GM18873 (cell line): ENCODE data around the gene IL1RL1.
A peak's percentile ranks its signal among the peaks of the same experiment; 100 is the strongest.

ENCODE experiments used
- ATAC-seq: cut with Tn5 transposase; IDR thresholded peaks from one replicate; pipeline ENCODE4 v1.9.1; 2021; ENCODE audit warnings: mild to moderate bottlenecking, moderate library complexity, moderate number of reproducible peaks; ENCODE audit not compliant: unreplicated experiment, low FRiP score

The IL1RL1 gene

GRCh38 chr2:102366406-102367112, 55.2 kb downstream of the IL1RL1 start:
- ATAC-seq = peak; percentile 58

GRCh38 chr2:102367331-102367971, 56.1 kb downstream of the IL1RL1 start:
- ATAC-seq = peak; percentile 60

GRCh38 chr2:102368461-102369109, 57.2 kb downstream of the IL1RL1 start:
- no peak for ATAC-seq

- no peak for ATAC-seq
These were observed 58.5 kb downstream of the IL1RL1 start for GRCh38 chr2:102369866-102370265.

- ATAC-seq = no peak
These were observed 64.8 kb downstream of the IL1RL1 start for GRCh38 chr2:102376052-102376591.

GRCh38 chr2:102383722-102384121, 72.4 kb downstream of the IL1RL1 start:
- no peak for ATAC-seq

- ATAC-seq = no peak
These were observed 74.2 kb downstream of the IL1RL1 start for GRCh38 chr2:102385522-102385921.

GRCh38 chr2:102386004-102386403, 74.6 kb downstream of the IL1RL1 start:
- ATAC-seq = no peak

- ATAC-seq = no peak
These were observed 75.6 kb downstream of the IL1RL1 start for GRCh38 chr2:102386867-102387541.

- ATAC-seq = peak; percentile 91
These were observed 76.6 kb downstream of the IL1RL1 start for GRCh38 chr2:102387763-102388546.

GRCh38 chr2:102391565-102391964, 80.2 kb downstream of the IL1RL1 start:
- ATAC-seq = no peak

GRCh38 chr2:102392096-102392495, 80.7 kb downstream of the IL1RL1 start:
- ATAC-seq = no peak

GRCh38 chr2:102392942-102393341, 81.6 kb downstream of the IL1RL1 start:
- ATAC-seq = no peak

GRCh38 chr2:102396012-102396411, 84.6 kb downstream of the IL1RL1 start:
- ATAC-seq = no peak

- no peak for ATAC-seq
These were observed 85.8 kb downstream of the IL1RL1 start for GRCh38 chr2:102397209-102397608.

- no peak for ATAC-seq
These were observed 88.3 kb downstream of the IL1RL1 start for GRCh38 chr2:102399499-102400141.

- ATAC-seq = no peak
These were observed 90.1 kb downstream of the IL1RL1 start for GRCh38 chr2:102401456-102401855.
